ENCODE data around the gene PPM1H. TPM values are rescaled to one million over a fixed set of nuclear protein-coding genes. Genes with fewer than 3 reads are reported as not detected.

Gene PPM1H
- total and polyA plus RNA-seq, 2 donors (not counting 1 experiment from before 2014, with no cell fraction given), result 0.01 TPM; not detected in 1

DNA sequence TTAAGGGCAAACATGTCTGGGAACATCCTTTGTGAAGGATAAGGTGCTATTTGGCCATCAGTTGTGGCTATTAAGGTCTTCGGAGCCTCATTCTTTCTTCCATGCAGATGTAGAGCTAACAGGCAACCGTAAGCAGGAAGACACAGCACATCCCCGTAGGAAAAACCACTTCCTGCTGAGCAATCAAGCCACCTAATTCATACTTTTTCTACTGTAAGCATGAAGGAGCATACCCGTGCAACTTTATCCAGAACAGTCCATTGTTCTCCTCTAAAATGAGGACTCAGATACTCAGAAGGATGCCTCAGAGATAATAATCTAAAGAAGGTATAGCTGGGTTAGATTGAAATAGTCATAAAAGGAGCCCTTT, 232.0 kb downstream of the PPM1H start:
- POLR2A ChIA-PET, result no interaction called here
- DNase-seq, result no peak
- no peak overlapping the region for H3K27ac Mint-ChIP-seq
- no peaks in the 10 kb centered on the region for H3K9me3 ChIP-seq (ENCODE audit: control extremely low read depth in 1 of 3, control insufficient read depth in 2 of 3, insufficient read depth in 1 of 3, low read length in 2 of 3)
- CTCF ChIA-PET, result no interaction called here
- H3K36me3 ChIP-seq (replicated peaks in 1 of 2; ENCODE audit: control extremely low read depth in 1 of 2, control insufficient read depth in 1 of 2, extremely low read depth in 1 of 2, insufficient read depth in 2 of 2, low read length in 1 of 2), result no peaks in the 10 kb centered on the region
- no peak for ATAC-seq (ENCODE audit: low read depth)
- H3K4me1 Mint-ChIP-seq, result no peaks in the 10 kb centered on the region
- H3K4me1 ChIP-seq (ENCODE audit: control insufficient read depth in 2 of 2, insufficient read depth in 2 of 2, low read length in 2 of 2), result no peaks in the 10 kb centered on the region
- no peak overlapping the region for H3K4me2 ChIP-seq (replicated peaks; ENCODE audit: low read depth, low read length, poor library complexity, severe bottlenecking)
- TF ChIP-seq, protein P1, sequence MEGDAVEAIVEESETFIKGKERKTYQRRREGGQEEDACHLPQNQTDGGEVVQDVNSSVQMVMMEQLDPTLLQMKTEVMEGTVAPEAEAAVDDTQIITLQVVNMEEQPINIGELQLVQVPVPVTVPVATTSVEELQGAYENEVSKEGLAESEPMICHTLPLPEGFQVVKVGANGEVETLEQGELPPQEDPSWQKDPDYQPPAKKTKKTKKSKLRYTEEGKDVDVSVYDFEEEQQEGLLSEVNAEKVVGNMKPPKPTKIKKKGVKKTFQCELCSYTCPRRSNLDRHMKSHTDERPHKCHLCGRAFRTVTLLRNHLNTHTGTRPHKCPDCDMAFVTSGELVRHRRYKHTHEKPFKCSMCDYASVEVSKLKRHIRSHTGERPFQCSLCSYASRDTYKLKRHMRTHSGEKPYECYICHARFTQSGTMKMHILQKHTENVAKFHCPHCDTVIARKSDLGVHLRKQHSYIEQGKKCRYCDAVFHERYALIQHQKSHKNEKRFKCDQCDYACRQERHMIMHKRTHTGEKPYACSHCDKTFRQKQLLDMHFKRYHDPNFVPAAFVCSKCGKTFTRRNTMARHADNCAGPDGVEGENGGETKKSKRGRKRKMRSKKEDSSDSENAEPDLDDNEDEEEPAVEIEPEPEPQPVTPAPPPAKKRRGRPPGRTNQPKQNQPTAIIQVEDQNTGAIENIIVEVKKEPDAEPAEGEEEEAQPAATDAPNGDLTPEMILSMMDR (IDR thresholded peaks at IDR 0.05), result no peak
- TF ChIP-seq EZH2 (IDR thresholded peaks at IDR 0.05; ENCODE audit: borderline replicate concordance, insufficient read depth, low read depth, low read length, poor library complexity, severe bottlenecking), result no peak
- no peak overlapping the region for H3K27ac ChIP-seq (ENCODE audit: low read length in 2 of 2)
- H4K20me1 ChIP-seq (ENCODE audit: control insufficient read depth, insufficient read depth, low read length, poor library complexity, severe bottlenecking), result no peaks in the 10 kb centered on the region
- H3K27me3 ChIP-seq (replicated peaks in 1 of 4; ENCODE audit: control extremely low read depth in 1 of 4, control insufficient read depth in 3 of 4, insufficient read depth in 4 of 4, low read length in 3 of 4), result no peaks in the 10 kb centered on the region
- H3K79me2 ChIP-seq (ENCODE audit: control insufficient read depth, insufficient read depth, low read length), result no peaks in the 10 kb centered on the region
- no peak overlapping the region for H3K4me3 ChIP-seq (ENCODE audit: control extremely low read depth in 1 of 5, extremely low read depth in 1 of 5, insufficient read depth in 1 of 5, low read depth in 2 of 5, low read length in 4 of 5)
- H3K27me3 Mint-ChIP-seq, result peaks cover 6% of the 10 kb centered on the region
- WGBS (ENCODE audit: insufficient coverage), result 17% methylated on average over 3 of the region's 4 CpGs
- H3K4me3 Mint-ChIP-seq, result no peak overlapping the region
- H2AFZ ChIP-seq (ENCODE audit: insufficient read depth, low read depth, low read length, poor library complexity, severe bottlenecking), result no peak overlapping the region
- H3K9ac ChIP-seq (ENCODE audit: low read length), result no peak overlapping the region
- intact Hi-C loops (cut with micrococcal nuclease), result no loop called here
- H3K9me3 Mint-ChIP-seq (ENCODE audit: insufficient read depth), result no peaks in the 10 kb centered on the region

DNA sequence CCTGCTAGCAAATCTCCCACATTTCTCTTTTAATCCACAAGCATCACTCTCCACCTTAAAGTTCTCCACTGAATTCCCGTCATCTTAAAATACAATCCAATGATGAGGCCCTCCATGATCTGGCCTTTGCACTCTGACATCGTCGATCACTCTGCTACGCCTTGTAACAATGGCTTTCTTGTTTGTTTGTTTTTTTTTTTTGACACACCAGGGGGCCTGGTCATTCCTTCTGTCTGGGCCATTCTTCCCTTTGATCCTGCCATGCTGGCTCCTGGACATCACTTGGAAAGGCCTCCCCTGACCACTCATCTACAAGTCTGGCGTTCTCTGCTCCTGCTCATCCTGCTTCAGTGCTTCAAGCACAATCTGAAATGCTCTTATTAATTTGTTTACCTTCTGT, 233.5 kb downstream of the PPM1H start:
- H3K9me3 Mint-ChIP-seq (ENCODE audit: insufficient read depth), result no peaks in the 10 kb centered on the region
- H3K27me3 Mint-ChIP-seq, result peaks cover 3% of the 10 kb centered on the region
- Histone ChIP-seq H2AFZ (ENCODE audit: insufficient read depth, low read depth, low read length, poor library complexity, severe bottlenecking) (no peak overlapping the region), H3K9ac (ENCODE audit: low read length) (no peak overlapping the region), H3K4me3 (ENCODE audit: control extremely low read depth in 1 of 5, extremely low read depth in 1 of 5, insufficient read depth in 1 of 5, low read depth in 2 of 5, low read length in 4 of 5) (no peak overlapping the region), H3K36me3 (replicated peaks in 1 of 2; ENCODE audit: control extremely low read depth in 1 of 2, control insufficient read depth in 1 of 2, extremely low read depth in 1 of 2, insufficient read depth in 2 of 2, low read length in 1 of 2) (no peaks in the 10 kb centered on the region), H3K9me3 (ENCODE audit: control extremely low read depth in 1 of 3, control insufficient read depth in 2 of 3, insufficient read depth in 1 of 3, low read length in 2 of 3) (no peaks in the 10 kb centered on the region), H3K27ac (ENCODE audit: low read length in 2 of 2) (no peak overlapping the region), H3K79me2 (ENCODE audit: control insufficient read depth, insufficient read depth, low read length) (no peaks in the 10 kb centered on the region), H3K4me2 (replicated peaks; ENCODE audit: low read depth, low read length, poor library complexity, severe bottlenecking) (no peak overlapping the region), H4K20me1 (ENCODE audit: control insufficient read depth, insufficient read depth, low read length, poor library complexity, severe bottlenecking) (no peaks in the 10 kb centered on the region), H3K4me1 (ENCODE audit: control insufficient read depth in 2 of 2, insufficient read depth in 2 of 2, low read length in 2 of 2) (no peaks in the 10 kb centered on the region), H3K27me3 (replicated peaks in 1 of 4; ENCODE audit: control extremely low read depth in 1 of 4, control insufficient read depth in 3 of 4, insufficient read depth in 4 of 4, low read length in 3 of 4) (no peaks in the 10 kb centered on the region)
- TF ChIP-seq, protein P1 (IDR thresholded peaks at IDR 0.05), result no peak
- TF ChIP-seq EZH2 (IDR thresholded peaks at IDR 0.05; ENCODE audit: borderline replicate concordance, insufficient read depth, low read depth, low read length, poor library complexity, severe bottlenecking), result no peak
- intact Hi-C loops (cut with micrococcal nuclease), result no loop called here
- POLR2A ChIA-PET, result no interaction called here
- no peak overlapping the region for H3K4me3 Mint-ChIP-seq
- DNase-seq (no peak), ATAC-seq (ENCODE audit: low read depth) (no peak)
- WGBS (ENCODE audit: insufficient coverage), result 98% methylated on average over 5 of the region's 5 CpGs
- no peaks in the 10 kb centered on the region for H3K4me1 Mint-ChIP-seq
- CTCF ChIA-PET, result no interaction called here
- no peak overlapping the region for H3K27ac Mint-ChIP-seq

Data from B cell (primary cell).